ENCODE results near the gene RNF41.
"Not testable (repeated sequence)": the region's sequence is repeated elsewhere in the genome, so short reads cannot be mapped to it uniquely, and the experiment has no call there.

The RNF41 gene

DNA sequence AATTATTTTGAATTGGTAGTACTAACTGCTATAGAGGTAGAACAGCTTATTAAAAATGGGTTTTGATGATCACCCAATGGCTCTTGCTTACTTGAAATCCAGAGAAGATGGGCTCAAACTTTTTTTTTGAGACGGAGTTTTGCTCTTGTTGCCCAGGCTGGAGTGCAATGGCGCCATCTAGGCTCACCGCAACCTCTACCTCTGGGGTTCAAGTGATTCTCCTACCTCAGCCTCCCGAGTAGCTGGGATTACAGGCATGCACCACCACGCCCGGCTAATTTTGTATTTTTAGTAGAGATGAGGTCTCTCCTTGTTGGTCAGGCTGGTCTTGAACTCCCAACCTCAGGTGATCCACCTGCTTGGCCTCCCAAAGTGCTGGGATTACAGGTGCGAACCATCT is 41.2 kb upstream of the RNF41 start:
- H3K4me1 ChIP-seq (ENCODE audit: control extremely low read depth in 1 of 4, control insufficient read depth in 4 of 4, insufficient read depth in 4 of 4, low read length in 3 of 4): peaks cover 0 to 24% (median 19%) of the 10 kb centered on the region in 4 experiments
- H3K9me3 ChIP-seq (ENCODE audit: control extremely low read depth in 1 of 5, control insufficient read depth in 4 of 5, insufficient read depth in 2 of 5, low read depth in 1 of 5, low read length in 4 of 5); H3K27ac ChIP-seq (ENCODE audit: insufficient read depth in 1 of 2, low read depth in 1 of 2, low read length in 2 of 2, poor library complexity in 1 of 2, severe bottlenecking in 2 of 2); H3K27me3 ChIP-seq (replicated peaks in 2 of 5; ENCODE audit: control insufficient read depth in 4 of 5, insufficient read depth in 5 of 5, low read length in 4 of 5); DNase-seq; H3K4me3 ChIP-seq (ENCODE audit: control insufficient read depth in 1 of 7, extremely low read depth in 1 of 7, insufficient read depth in 4 of 7, low read depth in 2 of 7, low read length in 6 of 7); POLR2A ChIA-PET; H3K36me3 ChIP-seq (ENCODE audit: control insufficient read depth in 4 of 4, insufficient read depth in 4 of 4, low read length in 3 of 4): not testable (repeated sequence)
- 94% methylated on average over 2 of the region's 7 CpGs for WGBS (ENCODE audit: insufficient coverage)
- CTCF ChIA-PET: interaction anchor here (0.7 to 0.8 kb wide), 3 partner anchors 8 to 138 kb away, joined by 3 to 4 read pairs (median 3); no protein-coding TSS in a partner anchor

GRCh38 chr12:56261503-56262232 is 39.9 kb upstream of the RNF41 start:
- ChIA-PET POLR2A (interaction anchor here (1.1 kb wide), 1 partner anchor 9 kb away, joined by 3 read pairs; no protein-coding TSS in a partner anchor), CTCF (interaction anchor here (0.6 to 1.3 kb wide), 3 partner anchors 17 to 200 kb away, joined by 3 read pairs; no protein-coding TSS in a partner anchor)
- H3K27me3 ChIP-seq (replicated peaks in 2 of 5; ENCODE audit: control insufficient read depth in 4 of 5, insufficient read depth in 5 of 5, low read length in 4 of 5): no peaks in the 10 kb centered on the region
- 95% methylated on average over 3 of the region's 5 CpGs for WGBS (ENCODE audit: insufficient coverage)
- H3K4me1 ChIP-seq (ENCODE audit: control extremely low read depth in 1 of 4, control insufficient read depth in 4 of 4, insufficient read depth in 4 of 4, low read length in 3 of 4): peaks cover 0 to 23% (median 20%) of the 10 kb centered on the region in 4 experiments
- DNase-seq: no peak
- no peak overlapping the region for H3K4me3 ChIP-seq (ENCODE audit: control insufficient read depth in 1 of 7, extremely low read depth in 1 of 7, insufficient read depth in 4 of 7, low read depth in 2 of 7, low read length in 6 of 7)
- no peaks in the 10 kb centered on the region for H3K36me3 ChIP-seq (ENCODE audit: control insufficient read depth in 4 of 4, insufficient read depth in 4 of 4, low read length in 3 of 4)
- no peaks in the 10 kb centered on the region for H3K9me3 ChIP-seq (ENCODE audit: control extremely low read depth in 1 of 5, control insufficient read depth in 4 of 5, insufficient read depth in 2 of 5, low read depth in 1 of 5, low read length in 4 of 5)
- no peak overlapping the region for H3K27ac ChIP-seq (ENCODE audit: insufficient read depth in 1 of 2, low read depth in 1 of 2, low read length in 2 of 2, poor library complexity in 1 of 2, severe bottlenecking in 2 of 2)

DNA sequence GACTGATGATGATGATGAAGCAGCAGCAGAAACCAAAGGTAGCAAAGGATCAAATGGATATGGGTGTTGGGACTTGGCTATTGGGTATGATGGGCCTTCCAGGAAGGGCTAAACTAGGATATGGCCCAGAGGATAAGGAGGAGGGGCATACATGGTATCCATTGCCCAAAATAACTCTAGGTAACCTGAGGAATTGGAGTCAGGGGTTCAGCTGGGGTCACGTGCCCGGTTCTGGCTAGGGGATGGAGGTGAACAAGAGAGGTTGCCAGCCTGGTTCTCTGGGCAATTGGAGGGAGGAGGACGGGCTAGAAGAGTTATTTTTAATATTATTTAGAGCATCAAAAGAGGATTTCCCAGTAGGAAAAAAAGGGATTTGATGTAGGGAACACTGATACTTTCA is 39.2 kb upstream of the RNF41 start:
- POLR2A ChIA-PET: interaction anchor here (1.1 kb wide), 1 partner anchor 10 kb away, joined by 3 read pairs; no protein-coding TSS in a partner anchor
- no peak overlapping the region for H3K4me3 ChIP-seq (ENCODE audit: control insufficient read depth in 1 of 7, extremely low read depth in 1 of 7, insufficient read depth in 4 of 7, low read depth in 2 of 7, low read length in 6 of 7)
- no peak overlapping the region for H3K27ac ChIP-seq (ENCODE audit: insufficient read depth in 1 of 2, low read depth in 1 of 2, low read length in 2 of 2, poor library complexity in 1 of 2, severe bottlenecking in 2 of 2)
- CTCF ChIA-PET: interaction anchor here (1.0 to 1.3 kb wide), 2 partner anchors 18 to 201 kb away, joined by 3 read pairs; no protein-coding TSS in a partner anchor
- no peak for DNase-seq
- H3K4me1 ChIP-seq (ENCODE audit: control extremely low read depth in 1 of 4, control insufficient read depth in 4 of 4, insufficient read depth in 4 of 4, low read length in 3 of 4): peaks cover 0 to 19% (median 15%) of the 10 kb centered on the region in 4 experiments
- WGBS (ENCODE audit: insufficient coverage): 90% methylated on average over 2 of the region's 3 CpGs
- H3K9me3 ChIP-seq (ENCODE audit: control extremely low read depth in 1 of 5, control insufficient read depth in 4 of 5, insufficient read depth in 2 of 5, low read depth in 1 of 5, low read length in 4 of 5): no peaks in the 10 kb centered on the region
- H3K27me3 ChIP-seq (replicated peaks in 2 of 5; ENCODE audit: control insufficient read depth in 4 of 5, insufficient read depth in 5 of 5, low read length in 4 of 5): no peaks in the 10 kb centered on the region
- H3K36me3 ChIP-seq (ENCODE audit: control insufficient read depth in 4 of 4, insufficient read depth in 4 of 4, low read length in 3 of 4): peaks cover 0 to 3% (median under 1%) of the 10 kb centered on the region in 4 experiments

DNA sequence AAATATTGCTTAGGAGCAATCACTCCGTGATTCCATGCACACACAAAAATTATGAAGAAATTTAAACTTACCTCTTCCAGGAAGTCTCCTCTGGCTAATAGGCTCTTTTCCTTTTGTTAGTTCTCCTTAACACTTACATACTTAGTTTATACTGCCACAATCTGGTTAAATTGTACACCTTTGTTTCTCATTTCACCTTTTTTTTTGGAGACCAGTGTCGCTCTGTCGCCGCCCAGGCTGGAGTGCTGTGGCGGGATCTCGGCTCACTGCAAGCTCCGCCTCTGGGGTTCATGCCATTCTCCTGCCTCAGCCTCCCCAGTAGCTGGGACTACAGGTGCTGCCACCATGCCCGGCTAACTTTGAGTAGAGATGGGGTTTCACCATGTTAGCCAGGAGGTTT is 38.7 kb upstream of the RNF41 start:
- Histone ChIP-seq H3K27me3 (replicated peaks in 2 of 5; ENCODE audit: control insufficient read depth in 4 of 5, insufficient read depth in 5 of 5, low read length in 4 of 5) (no peaks in the 10 kb centered on the region), H3K9me3 (ENCODE audit: control extremely low read depth in 1 of 5, control insufficient read depth in 4 of 5, insufficient read depth in 2 of 5, low read depth in 1 of 5, low read length in 4 of 5) (no peaks in the 10 kb centered on the region), H3K4me1 (ENCODE audit: control extremely low read depth in 1 of 4, control insufficient read depth in 4 of 4, insufficient read depth in 4 of 4, low read length in 3 of 4) (peaks cover 0 to 19% (median 15%) of the 10 kb centered on the region in 4 experiments), H3K4me3 (ENCODE audit: control insufficient read depth in 1 of 7, extremely low read depth in 1 of 7, insufficient read depth in 4 of 7, low read depth in 2 of 7, low read length in 6 of 7) (no peak overlapping the region), H3K27ac (ENCODE audit: insufficient read depth in 1 of 2, low read depth in 1 of 2, low read length in 2 of 2, poor library complexity in 1 of 2, severe bottlenecking in 2 of 2) (no peak overlapping the region), H3K36me3 (ENCODE audit: control insufficient read depth in 4 of 4, insufficient read depth in 4 of 4, low read length in 3 of 4) (peaks cover 0 to 8% (median 5%) of the 10 kb centered on the region in 4 experiments)
- ChIA-PET CTCF (interaction anchor here (1.3 kb wide), 1 partner anchor 201 kb away, joined by 3 read pairs; no protein-coding TSS in a partner anchor), POLR2A (interaction anchor here (1.1 kb wide), 1 partner anchor 10 kb away, joined by 3 read pairs; no protein-coding TSS in a partner anchor)
- no peak for DNase-seq
- WGBS (ENCODE audit: insufficient coverage): 100% methylated on average over 4 of the region's 8 CpGs

DNA sequence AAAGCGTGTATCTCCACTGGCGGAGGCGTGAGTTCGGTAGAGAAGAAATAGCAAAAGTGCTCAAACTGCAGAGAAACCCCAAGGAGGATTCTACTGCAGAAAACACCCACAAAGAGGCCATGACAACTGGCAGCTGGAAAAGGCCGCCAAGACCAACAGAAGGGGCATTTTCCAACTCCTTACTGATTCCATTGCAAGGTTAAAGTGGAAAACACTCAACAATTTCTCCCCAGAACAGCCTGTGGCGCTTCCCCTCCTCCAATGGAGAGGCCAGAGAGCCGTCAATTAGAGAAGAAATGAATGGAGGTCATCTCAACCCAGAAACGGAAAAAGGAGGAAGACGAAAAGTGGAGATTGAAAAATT is 37.1 kb upstream of the RNF41 start:
- CTCF ChIA-PET: interaction anchor here (1.1 to 4.0 kb wide), 14 partner anchors 9 to 142 kb away, joined by 3 to 24 read pairs (median 5); partner anchors contain the start of genes RNF41, RPL41 and SMARCC2
- no peak for DNase-seq
- H3K27me3 ChIP-seq (replicated peaks in 2 of 5; ENCODE audit: control insufficient read depth in 4 of 5, insufficient read depth in 5 of 5, low read length in 4 of 5): no peaks in the 10 kb centered on the region
- peaks cover 5 to 22% (median 14%) of the 10 kb centered on the region in 4 experiments for H3K36me3 ChIP-seq (ENCODE audit: control insufficient read depth in 4 of 4, insufficient read depth in 4 of 4, low read length in 3 of 4)
- H3K9me3 ChIP-seq (ENCODE audit: control extremely low read depth in 1 of 5, control insufficient read depth in 4 of 5, insufficient read depth in 2 of 5, low read depth in 1 of 5, low read length in 4 of 5): no peaks in the 10 kb centered on the region
- H3K27ac ChIP-seq (ENCODE audit: insufficient read depth in 1 of 2, low read depth in 1 of 2, low read length in 2 of 2, poor library complexity in 1 of 2, severe bottlenecking in 2 of 2): peak overlapping the region; percentile 33 to 66
- POLR2A ChIA-PET: interaction anchor here (0.9 to 1.8 kb wide), 3 partner anchors 8 to 69 kb away, joined by 3 to 7 read pairs (median 5); partner anchors contain the start of genes COQ10A and RNF41
- WGBS (ENCODE audit: insufficient coverage): 3% methylated on average over 5 of the region's 9 CpGs
- peaks cover 0 to 19% (median 15%) of the 10 kb centered on the region in 4 experiments for H3K4me1 ChIP-seq (ENCODE audit: control extremely low read depth in 1 of 4, control insufficient read depth in 4 of 4, insufficient read depth in 4 of 4, low read length in 3 of 4)
- peak overlapping the region; percentile 74 to 86 (median 84) for H3K4me3 ChIP-seq (ENCODE audit: control insufficient read depth in 1 of 7, extremely low read depth in 1 of 7, insufficient read depth in 4 of 7, low read depth in 2 of 7, low read length in 6 of 7)

GRCh38 chr12:56258068-56258819 is 36.5 kb upstream of the RNF41 start, which contains the start of gene ANKRD52:
TSS of gene ANKRD52 (minus strand) at chr12:56258384. CDS start at chr12:56258269, 115 bp downstream.
- CTCF ChIA-PET: interaction anchor here (0.6 to 4.0 kb wide), 23 partner anchors 9 to 142 kb away, joined by 3 to 24 read pairs (median 4); partner anchors contain the start of genes CNPY2, RNF41, RPL41 and SLC39A5

More at GRCh38 chr12:56258068-56258819, 36.5 kb upstream of the RNF41 start, which contains the start of gene ANKRD52:
- DNase-seq: peak; percentile 77 to 88 (median 87)
- H3K36me3 ChIP-seq (ENCODE audit: control insufficient read depth in 4 of 4, insufficient read depth in 4 of 4, low read length in 3 of 4): peaks cover 5 to 27% (median 20%) of the 10 kb centered on the region in 4 experiments
- peaks cover 0 to 19% (median 15%) of the 10 kb centered on the region in 4 experiments for H3K4me1 ChIP-seq (ENCODE audit: control extremely low read depth in 1 of 4, control insufficient read depth in 4 of 4, insufficient read depth in 4 of 4, low read length in 3 of 4)
- POLR2A ChIA-PET: interaction anchor here (0.6 to 1.8 kb wide), 4 partner anchors 9 to 82 kb away, joined by 3 to 7 read pairs (median 4); partner anchors contain the start of genes COQ10A and RNF41
- H3K27ac ChIP-seq (ENCODE audit: insufficient read depth in 1 of 2, low read depth in 1 of 2, low read length in 2 of 2, poor library complexity in 1 of 2, severe bottlenecking in 2 of 2): peak within 1 kb of the TSS; percentile 46 to 74
- H3K4me3 ChIP-seq (ENCODE audit: control insufficient read depth in 1 of 7, extremely low read depth in 1 of 7, insufficient read depth in 4 of 7, low read depth in 2 of 7, low read length in 6 of 7): peak within 1 kb of the TSS; percentile 74 to 86 (median 84)
- H3K27me3 ChIP-seq (replicated peaks in 2 of 5; ENCODE audit: control insufficient read depth in 4 of 5, insufficient read depth in 5 of 5, low read length in 4 of 5): no peaks in the 10 kb centered on the region
- 0% methylated on average over 50 of the region's 78 CpGs for WGBS (ENCODE audit: insufficient coverage)
- no peaks in the 10 kb centered on the region for H3K9me3 ChIP-seq (ENCODE audit: control extremely low read depth in 1 of 5, control insufficient read depth in 4 of 5, insufficient read depth in 2 of 5, low read depth in 1 of 5, low read length in 4 of 5)

All from common myeloid progenitor, CD34-positive (primary cell).